SJSA1 (cell line): ENCODE data around the gene SPATA24. TPM values are rescaled to one million over a fixed set of nuclear protein-coding genes. Genes with fewer than 3 reads are reported as not detected.
"Not testable (repeated sequence)": the region's sequence is repeated elsewhere in the genome, so short reads cannot be mapped to it uniquely, and the experiment has no call there.

Source experiments
- DNase-seq, 2 experiments: peaks; one replicate each; pipeline ENCODE4 v3.0.0-alpha.2; 2015 to 2020; ENCODE audit warnings: low spot score in 2 of 2, low read depth in 1 of 2
- H3K27ac ChIP-seq: fragments of 250-450 bp; sonication (Bioruptor Pico); 2 replicates; pipeline ENCODE4 v1.5.1; 2020; ENCODE audit warnings: mild to moderate bottlenecking, moderate library complexity
- H3K27me3 ChIP-seq: fragments of 250-450 bp; sonication (Bioruptor Pico); replicated peaks from 2 replicates; pipeline ENCODE4 v1.5.1; 2020; ENCODE audit warnings: mild to moderate bottlenecking, moderate library complexity
- H3K36me3 ChIP-seq: fragments of 250-450 bp; sonication (Bioruptor Pico); 2 replicates; pipeline ENCODE4 v1.5.1; 2020; ENCODE audit warnings: mild to moderate bottlenecking
- H3K4me1 ChIP-seq: fragments of 250-450 bp; sonication (Bioruptor Pico); replicated peaks from 2 replicates; pipeline ENCODE4 v1.6.1; 2021; ENCODE audit warnings: mild to moderate bottlenecking
- H3K4me3 ChIP-seq: fragments of 250-450 bp; sonication (Bioruptor Pico); 2 replicates; pipeline ENCODE4 v1.5.1; 2020; ENCODE audit warnings: mild to moderate bottlenecking
- H3K9me3 ChIP-seq: fragments of 250-450 bp; sonication (Bioruptor Pico); replicated peaks from 2 replicates; pipeline ENCODE4 v1.5.1; 2020; ENCODE audit warnings: mild to moderate bottlenecking
- total RNA-seq: library from RNA; depleted of rRNA; stranded (reverse); fragments of >200 nt; shearing (Covaris generic); gene quantifications from 2 replicates; pipeline ENCODE4 v1.2.3, GENCODE V29; 2014

SPATA24 gene
- total RNA-seq, 1 experiment from 2014 or later: 4.0 TPM

DNA sequence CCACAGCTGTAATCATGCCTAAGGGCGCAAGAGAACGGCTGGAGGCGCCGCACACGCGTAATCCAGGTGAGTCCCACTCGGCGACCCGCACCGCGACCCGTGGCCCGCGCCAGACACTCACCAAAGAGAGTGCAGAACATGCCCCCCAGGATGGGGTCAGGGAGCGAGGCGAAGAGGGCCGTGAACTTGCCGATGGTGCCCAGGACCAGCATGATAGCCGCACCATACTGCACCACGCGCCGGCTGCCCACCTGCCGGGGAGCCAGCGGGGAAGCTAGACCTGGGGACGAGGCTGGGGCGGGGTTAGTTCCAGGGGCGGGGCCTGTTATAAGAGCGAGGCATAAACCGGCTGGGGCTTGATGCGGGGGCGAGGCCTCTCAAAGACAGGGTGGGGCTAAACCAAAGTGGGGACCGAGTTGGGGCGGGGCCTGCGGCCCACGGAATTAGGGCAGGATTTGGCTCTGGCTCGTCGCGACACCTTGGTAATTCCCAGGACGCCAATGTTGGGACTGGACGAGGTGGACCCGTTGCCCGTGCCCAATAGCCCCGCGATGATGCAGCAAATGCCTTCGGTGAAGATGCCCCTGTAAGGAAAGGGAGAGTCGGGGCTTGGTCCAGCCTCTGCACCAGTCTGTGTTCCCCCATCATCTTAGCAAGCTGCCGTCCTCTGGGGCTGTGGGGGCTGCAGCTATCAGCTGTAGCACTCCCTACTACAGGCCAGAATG lies 25.6 kb downstream of the SPATA24 start:
- Histone ChIP-seq H3K4me1 (no peaks in the 10 kb centered on the region), H3K9me3 (no peaks in the 10 kb centered on the region), H3K4me3 (no peak overlapping the region), H3K36me3 (peaks cover 5% of the 10 kb centered on the region; the same call in 1 of the 2 replicates), H3K27ac (no peak overlapping the region), H3K27me3 (no peaks in the 10 kb centered on the region)
- DNase-seq: no peak

GRCh38 chr5:139377226-139377625 lies 26.7 kb downstream of the SPATA24 start:
- H3K27ac ChIP-seq: no peak overlapping the region
- no peak for DNase-seq
- H3K4me1 ChIP-seq: no peaks in the 10 kb centered on the region
- H3K36me3 ChIP-seq: peaks cover 13% of the 10 kb centered on the region
- H3K4me3 ChIP-seq: no peak overlapping the region
- no peaks in the 10 kb centered on the region for H3K9me3 ChIP-seq
- H3K27me3 ChIP-seq: no peaks in the 10 kb centered on the region

- no peaks in the 10 kb centered on the region for H3K9me3 ChIP-seq
- no peak overlapping the region for H3K4me3 ChIP-seq
- H3K36me3 ChIP-seq: peaks cover 21% of the 10 kb centered on the region
- no peaks in the 10 kb centered on the region for H3K27me3 ChIP-seq
- H3K4me1 ChIP-seq: no peaks in the 10 kb centered on the region
- no peak overlapping the region for H3K27ac ChIP-seq
- DNase-seq: no peak
Observed at GRCh38 chr5:139376364-139376763, 27.5 kb downstream of the SPATA24 start.

DNA sequence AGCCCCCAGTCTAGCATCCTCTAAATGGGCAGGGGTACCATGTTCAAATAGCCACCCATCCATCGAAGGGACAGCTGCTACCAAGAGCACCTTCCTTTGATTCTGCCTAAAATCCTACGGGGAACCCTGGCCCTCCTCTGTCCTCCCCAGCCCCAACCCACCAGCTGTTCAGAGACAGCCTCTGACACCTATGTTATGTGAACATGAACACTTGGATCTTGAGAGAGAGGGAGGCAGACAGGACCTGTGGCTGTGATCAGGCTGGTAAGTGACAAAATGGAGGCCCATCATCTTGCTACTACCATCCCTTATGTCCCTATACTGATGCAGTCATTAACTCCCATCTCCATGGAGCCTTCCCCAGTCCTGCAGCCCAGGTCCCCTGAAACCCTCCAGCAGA lies 29.0 kb downstream of the SPATA24 start:
- Histone ChIP-seq H3K27me3 (no peaks in the 10 kb centered on the region), H3K4me1 (no peaks in the 10 kb centered on the region), H3K36me3 (peaks cover 34% of the 10 kb centered on the region), H3K27ac (no peak overlapping the region), H3K9me3 (no peaks in the 10 kb centered on the region), H3K4me3 (no peak overlapping the region)
- DNase-seq: no peak

- DNase-seq: no peak
- peaks cover 58% of the 10 kb centered on the region for H3K36me3 ChIP-seq
Observed at GRCh38 chr5:139371482-139372435, 32.1 kb downstream of the SPATA24 start.

GRCh38 chr5:139369181-139369580 lies 34.7 kb downstream of the SPATA24 start:
- Histone ChIP-seq H3K9me3 (no peaks in the 10 kb centered on the region), H3K27me3 (no peaks in the 10 kb centered on the region), H3K4me1 (no peaks in the 10 kb centered on the region), H3K36me3 (peaks cover 82% of the 10 kb centered on the region), H3K4me3 (no peak overlapping the region), H3K27ac (no peak overlapping the region)
- DNase-seq: no peak

More at GRCh38 chr5:139371482-139372435, 32.1 kb downstream of the SPATA24 start:
- Histone ChIP-seq H3K4me3 (no peak overlapping the region), H3K4me1 (no peaks in the 10 kb centered on the region), H3K9me3 (no peaks in the 10 kb centered on the region), H3K27me3 (no peaks in the 10 kb centered on the region), H3K27ac (no peak overlapping the region)

DNA sequence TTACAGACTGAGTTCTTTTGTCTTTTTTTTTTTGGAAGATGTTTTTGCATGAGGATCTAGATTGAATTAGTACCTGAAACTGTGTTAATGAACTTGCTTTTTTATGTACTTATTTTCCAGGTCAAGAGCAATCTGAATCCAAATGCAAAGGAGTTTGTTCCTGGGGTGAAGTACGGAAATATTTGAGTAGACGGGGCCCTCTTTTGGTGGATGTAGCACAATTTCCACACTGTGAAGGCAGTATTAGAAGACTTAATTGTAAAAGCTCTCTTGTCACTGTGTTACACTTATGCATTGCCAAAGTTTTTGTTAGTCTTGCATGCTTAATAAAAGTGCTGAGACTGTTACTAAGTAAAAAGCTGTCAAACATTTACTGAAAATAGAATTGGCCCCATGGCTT lies 35.3 kb downstream of the SPATA24 start:
- DNase-seq: no peak
- Histone ChIP-seq H3K4me3 (no peak overlapping the region), H3K4me1 (no peaks in the 10 kb centered on the region), H3K27me3 (no peaks in the 10 kb centered on the region), H3K27ac (no peak overlapping the region), H3K9me3 (no peaks in the 10 kb centered on the region), H3K36me3 (peaks cover 86% of the 10 kb centered on the region)

- Histone ChIP-seq H3K27ac (no peak overlapping the region), H3K4me1 (no peaks in the 10 kb centered on the region), H3K4me3 (no peak overlapping the region), H3K27me3 (no peaks in the 10 kb centered on the region), H3K9me3 (no peaks in the 10 kb centered on the region), H3K36me3 (peaks cover 57% of the 10 kb centered on the region)
- DNase-seq: no peak
Observed at GRCh38 chr5:139364466-139364865, 39.4 kb downstream of the SPATA24 start.

- Histone ChIP-seq H3K27me3 (no peaks in the 10 kb centered on the region), H3K27ac (no peak overlapping the region), H3K36me3 (peaks cover 57% of the 10 kb centered on the region), H3K4me1 (no peaks in the 10 kb centered on the region), H3K4me3 (no peak overlapping the region), H3K9me3 (no peaks in the 10 kb centered on the region)
- DNase-seq: no peak
Observed at GRCh38 chr5:139363937-139364336, 40.0 kb downstream of the SPATA24 start.

GRCh38 chr5:139361835-139362429 lies 42.0 kb downstream of the SPATA24 start:
- H3K4me3 ChIP-seq: no peak overlapping the region
- H3K36me3 ChIP-seq: peaks cover 59% of the 10 kb centered on the region
- no peaks in the 10 kb centered on the region for H3K27me3 ChIP-seq
- no peaks in the 10 kb centered on the region for H3K4me1 ChIP-seq
- H3K9me3 ChIP-seq: no peaks in the 10 kb centered on the region
- H3K27ac ChIP-seq: no peak overlapping the region
- no peak for DNase-seq

GRCh38 chr5:139360384-139360783 lies 43.5 kb downstream of the SPATA24 start:
- DNase-seq: no peak
- H3K27ac ChIP-seq: no peak overlapping the region
- H3K4me3 ChIP-seq: no peak overlapping the region
- H3K4me1 ChIP-seq: no peaks in the 10 kb centered on the region
- H3K9me3 ChIP-seq: no peaks in the 10 kb centered on the region
- H3K27me3 ChIP-seq: no peaks in the 10 kb centered on the region
- peaks cover 50% of the 10 kb centered on the region for H3K36me3 ChIP-seq

DNA sequence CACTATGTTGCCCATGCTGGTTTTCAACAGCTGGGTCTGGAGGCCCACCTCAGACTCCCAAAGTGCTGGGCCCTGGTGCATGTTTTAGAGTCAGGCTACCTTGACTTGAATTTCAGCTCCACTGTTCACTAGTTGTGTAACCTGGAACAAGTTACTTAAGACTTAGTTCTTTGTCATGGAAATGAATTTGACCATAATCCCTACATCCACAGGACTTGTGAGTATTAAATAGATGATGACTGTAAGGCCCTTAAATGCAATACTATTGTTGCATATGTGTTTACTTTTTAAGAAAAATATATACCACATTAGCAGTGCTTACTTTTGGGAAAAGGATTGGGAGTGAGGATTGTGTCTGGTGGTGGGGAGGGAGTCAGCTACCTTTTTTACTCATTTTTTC lies 45.8 kb downstream of the SPATA24 start:
- H3K4me3 ChIP-seq: no peak overlapping the region
- peaks cover 43% of the 10 kb centered on the region for H3K36me3 ChIP-seq
- H3K9me3 ChIP-seq: no peaks in the 10 kb centered on the region
- H3K4me1 ChIP-seq: no peaks in the 10 kb centered on the region
- H3K27ac ChIP-seq: no peak overlapping the region
- no peaks in the 10 kb centered on the region for H3K27me3 ChIP-seq
- DNase-seq: no peak

GRCh38 chr5:139355900-139356299 lies 48.0 kb downstream of the SPATA24 start:
- H3K27me3 ChIP-seq, H3K4me1 ChIP-seq, H3K4me3 ChIP-seq, DNase-seq, H3K27ac ChIP-seq, H3K9me3 ChIP-seq: not testable (repeated sequence)
- peaks cover 43% of the 10 kb centered on the region for H3K36me3 ChIP-seq

DNA sequence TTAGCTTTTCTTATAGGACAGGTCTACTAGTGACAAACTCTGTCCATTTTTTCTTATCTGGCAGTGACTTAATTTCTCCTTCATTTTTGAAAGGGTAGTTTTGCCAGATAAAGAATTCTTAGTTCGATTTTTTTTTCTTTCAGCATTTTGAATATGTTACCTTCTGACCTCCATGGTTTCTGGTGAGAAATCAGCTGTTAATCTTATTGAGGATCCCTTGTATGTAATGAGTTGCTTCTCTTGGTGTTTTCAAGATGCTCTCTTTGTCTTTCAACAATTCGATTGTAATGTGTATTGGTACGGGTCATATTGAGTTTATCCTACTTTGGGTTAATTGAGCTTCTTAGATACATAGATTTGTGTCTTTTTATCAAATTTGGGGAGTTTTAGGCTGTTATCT lies 49.7 kb downstream of the SPATA24 start:
- H3K4me3 ChIP-seq: no peak overlapping the region
- DNase-seq: no peak
- H3K9me3 ChIP-seq: no peaks in the 10 kb centered on the region
- no peak overlapping the region for H3K27ac ChIP-seq
- no peaks in the 10 kb centered on the region for H3K4me1 ChIP-seq
- H3K27me3 ChIP-seq: no peaks in the 10 kb centered on the region
- peaks cover 43% of the 10 kb centered on the region for H3K36me3 ChIP-seq
